ENCODE data around the gene IKBKE. TPM values are rescaled to one million over a fixed set of nuclear protein-coding genes. Genes with fewer than 3 reads are reported as not detected.

The IKBKE gene
- total and polyA plus RNA-seq, 10 of the 15 experiments (the other 5 are each of a cell fraction or from before 2014, with no cell fraction given): 12.8 to 35.1 (median 23.1) TPM

DNA sequence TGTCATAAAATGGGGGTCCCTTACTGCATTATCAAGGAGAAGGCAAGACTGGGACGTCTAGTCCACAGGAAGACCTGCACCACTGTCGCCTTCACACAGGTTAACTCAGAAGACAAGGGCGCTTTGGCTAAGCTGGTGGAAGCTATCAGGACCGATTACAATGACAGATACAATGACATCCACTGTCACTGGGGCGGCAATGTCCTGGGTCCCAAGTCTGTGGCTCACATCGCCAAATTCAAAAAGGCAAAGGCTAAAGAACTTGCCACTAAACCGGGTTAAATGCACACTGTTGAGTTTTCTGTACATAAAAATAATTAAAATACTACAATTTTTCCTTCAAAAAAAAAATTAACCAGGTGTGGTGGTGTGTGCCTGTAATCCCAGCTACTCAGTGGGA, 59.1 kb downstream of the IKBKE start:
- H3K36me3 ChIP-seq (ENCODE audit: control insufficient read depth in 2 of 2, insufficient read depth in 2 of 2, low read length in 1 of 2): no peaks in the 10 kb centered on the region; a peak in 1 of 4 replicates
- DNase-seq (ENCODE audit: low read depth, low spot score) (no peak), FAIRE-seq (no peak), ATAC-seq (no peak)
- no peaks in the 10 kb centered on the region for H3K9me3 ChIP-seq (replicated peaks; ENCODE audit: control insufficient read depth, insufficient read depth, low read length)
- CTCF ChIA-PET: interaction anchor here (1.6 kb wide), 1 partner anchor 48 kb away, joined by 3 read pairs; no protein-coding TSS in a partner anchor
- SMC1A ChIA-PET (ENCODE audit: uncharacterized antibody, unreplicated experiment): no interaction called here
- no peak overlapping the region for H3K4me2 ChIP-seq (ENCODE audit: control insufficient read depth, insufficient read depth)
- H3K4me1 ChIP-seq (ENCODE audit: control insufficient read depth, insufficient read depth, low read length): no peaks in the 10 kb centered on the region
- no peaks in the 10 kb centered on the region for H3K79me2 ChIP-seq (ENCODE audit: control insufficient read depth, insufficient read depth, low read length)
- in situ Hi-C loops (cut with MboI): no loop called here
- no peaks in the 10 kb centered on the region for H4K20me1 ChIP-seq (ENCODE audit: control insufficient read depth, insufficient read depth)
- no peak overlapping the region for H3K9ac ChIP-seq (ENCODE audit: control insufficient read depth, insufficient read depth, low read length)
- 42% methylated on average over 7 of the region's 7 CpGs for WGBS (ENCODE audit: insufficient coverage, insufficient replicate concordance, low lambda C conversion rate, missing lambda C conversion rate)
- no peak overlapping the region for H3K27ac ChIP-seq (ENCODE audit: control insufficient read depth, insufficient read depth)
- no peaks in the 10 kb centered on the region for H3K27me3 ChIP-seq (replicated peaks in 1 of 2; ENCODE audit: control insufficient read depth in 2 of 2, insufficient read depth in 2 of 2, low read length in 1 of 2)
- intact Hi-C loops (cut with micrococcal nuclease; ENCODE audit: unreplicated experiment): no loop called here
- no peak overlapping the region for H2AFZ ChIP-seq (ENCODE audit: control insufficient read depth, low read depth, low read length)
- BruUV-seq (replicated peaks): no TSS peak
- RAD21 ChIA-PET (ENCODE audit: unreplicated experiment): no interaction called here
- no peak overlapping the region for H3K4me3 ChIP-seq
- POLR2A ChIA-PET: no interaction called here
- TF ChIP-seq SMAD5 (IDR thresholded peaks at IDR 0.05; ENCODE audit: low read depth): no peak
- no peak for TF ChIP-seq SIX5 (IDR thresholded peaks at IDR 0.05; ENCODE audit: low read depth, low read length, severe bottlenecking)
- no peak for TF ChIP-seq HDGF (IDR thresholded peaks at IDR 0.05)
- TF ChIP-seq SP1 (IDR thresholded peaks at IDR 0.05; ENCODE audit: low read depth, low read length): no peak
- no peak for TF ChIP-seq EP300 (IDR thresholded peaks at IDR 0.05; ENCODE audit: borderline replicate concordance in 1 of 2, control insufficient read depth in 1 of 2, low read depth in 2 of 2, low read length in 2 of 2)
- TF ChIP-seq GABPA (IDR thresholded peaks at IDR 0.05; ENCODE audit: low read depth): no peak
- TF ChIP-seq SIN3A (IDR thresholded peaks at IDR 0.05; ENCODE audit: low read depth, low read length): no peak
- no peak for TF ChIP-seq PAX8 (IDR thresholded peaks at IDR 0.05)
- TF ChIP-seq, protein P1, sequence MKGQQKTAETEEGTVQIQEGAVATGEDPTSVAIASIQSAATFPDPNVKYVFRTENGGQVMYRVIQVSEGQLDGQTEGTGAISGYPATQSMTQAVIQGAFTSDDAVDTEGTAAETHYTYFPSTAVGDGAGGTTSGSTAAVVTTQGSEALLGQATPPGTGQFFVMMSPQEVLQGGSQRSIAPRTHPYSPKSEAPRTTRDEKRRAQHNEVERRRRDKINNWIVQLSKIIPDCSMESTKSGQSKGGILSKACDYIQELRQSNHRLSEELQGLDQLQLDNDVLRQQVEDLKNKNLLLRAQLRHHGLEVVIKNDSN (IDR thresholded peaks at IDR 0.05; ENCODE audit: borderline replicate concordance, extremely low read length, insufficient read depth, low read depth, low read length): no peak
- TF ChIP-seq MTA3 (IDR thresholded peaks at IDR 0.05; ENCODE audit: borderline replicate concordance, low read length): no peak
- TF ChIP-seq, protein P2, sequence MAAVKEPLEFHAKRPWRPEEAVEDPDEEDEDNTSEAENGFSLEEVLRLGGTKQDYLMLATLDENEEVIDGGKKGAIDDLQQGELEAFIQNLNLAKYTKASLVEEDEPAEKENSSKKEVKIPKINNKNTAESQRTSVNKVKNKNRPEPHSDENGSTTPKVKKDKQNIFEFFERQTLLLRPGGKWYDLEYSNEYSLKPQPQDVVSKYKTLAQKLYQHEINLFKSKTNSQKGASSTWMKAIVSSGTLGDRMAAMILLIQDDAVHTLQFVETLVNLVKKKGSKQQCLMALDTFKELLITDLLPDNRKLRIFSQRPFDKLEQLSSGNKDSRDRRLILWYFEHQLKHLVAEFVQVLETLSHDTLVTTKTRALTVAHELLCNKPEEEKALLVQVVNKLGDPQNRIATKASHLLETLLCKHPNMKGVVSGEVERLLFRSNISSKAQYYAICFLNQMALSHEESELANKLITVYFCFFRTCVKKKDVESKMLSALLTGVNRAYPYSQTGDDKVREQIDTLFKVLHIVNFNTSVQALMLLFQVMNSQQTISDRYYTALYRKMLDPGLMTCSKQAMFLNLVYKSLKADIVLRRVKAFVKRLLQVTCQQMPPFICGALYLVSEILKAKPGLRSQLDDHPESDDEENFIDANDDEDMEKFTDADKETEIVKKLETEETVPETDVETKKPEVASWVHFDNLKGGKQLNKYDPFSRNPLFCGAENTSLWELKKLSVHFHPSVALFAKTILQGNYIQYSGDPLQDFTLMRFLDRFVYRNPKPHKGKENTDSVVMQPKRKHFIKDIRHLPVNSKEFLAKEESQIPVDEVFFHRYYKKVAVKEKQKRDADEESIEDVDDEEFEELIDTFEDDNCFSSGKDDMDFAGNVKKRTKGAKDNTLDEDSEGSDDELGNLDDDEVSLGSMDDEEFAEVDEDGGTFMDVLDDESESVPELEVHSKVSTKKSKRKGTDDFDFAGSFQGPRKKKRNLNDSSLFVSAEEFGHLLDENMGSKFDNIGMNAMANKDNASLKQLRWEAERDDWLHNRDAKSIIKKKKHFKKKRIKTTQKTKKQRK (IDR thresholded peaks at IDR 0.05; ENCODE audit: low read depth, low read length): no peak
- TF ChIP-seq, protein P3, sequence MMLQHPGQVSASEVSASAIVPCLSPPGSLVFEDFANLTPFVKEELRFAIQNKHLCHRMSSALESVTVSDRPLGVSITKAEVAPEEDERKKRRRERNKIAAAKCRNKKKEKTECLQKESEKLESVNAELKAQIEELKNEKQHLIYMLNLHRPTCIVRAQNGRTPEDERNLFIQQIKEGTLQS (IDR thresholded peaks at IDR 0.05; ENCODE audit: borderline replicate concordance, extremely low read depth, low read depth, low read length): no peak
- TF ChIP-seq, protein P4, sequence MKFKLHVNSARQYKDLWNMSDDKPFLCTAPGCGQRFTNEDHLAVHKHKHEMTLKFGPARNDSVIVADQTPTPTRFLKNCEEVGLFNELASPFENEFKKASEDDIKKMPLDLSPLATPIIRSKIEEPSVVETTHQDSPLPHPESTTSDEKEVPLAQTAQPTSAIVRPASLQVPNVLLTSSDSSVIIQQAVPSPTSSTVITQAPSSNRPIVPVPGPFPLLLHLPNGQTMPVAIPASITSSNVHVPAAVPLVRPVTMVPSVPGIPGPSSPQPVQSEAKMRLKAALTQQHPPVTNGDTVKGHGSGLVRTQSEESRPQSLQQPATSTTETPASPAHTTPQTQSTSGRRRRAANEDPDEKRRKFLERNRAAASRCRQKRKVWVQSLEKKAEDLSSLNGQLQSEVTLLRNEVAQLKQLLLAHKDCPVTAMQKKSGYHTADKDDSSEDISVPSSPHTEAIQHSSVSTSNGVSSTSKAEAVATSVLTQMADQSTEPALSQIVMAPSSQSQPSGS (IDR thresholded peaks at IDR 0.05; ENCODE audit: low read length): no peak
- TF ChIP-seq, protein P5, sequence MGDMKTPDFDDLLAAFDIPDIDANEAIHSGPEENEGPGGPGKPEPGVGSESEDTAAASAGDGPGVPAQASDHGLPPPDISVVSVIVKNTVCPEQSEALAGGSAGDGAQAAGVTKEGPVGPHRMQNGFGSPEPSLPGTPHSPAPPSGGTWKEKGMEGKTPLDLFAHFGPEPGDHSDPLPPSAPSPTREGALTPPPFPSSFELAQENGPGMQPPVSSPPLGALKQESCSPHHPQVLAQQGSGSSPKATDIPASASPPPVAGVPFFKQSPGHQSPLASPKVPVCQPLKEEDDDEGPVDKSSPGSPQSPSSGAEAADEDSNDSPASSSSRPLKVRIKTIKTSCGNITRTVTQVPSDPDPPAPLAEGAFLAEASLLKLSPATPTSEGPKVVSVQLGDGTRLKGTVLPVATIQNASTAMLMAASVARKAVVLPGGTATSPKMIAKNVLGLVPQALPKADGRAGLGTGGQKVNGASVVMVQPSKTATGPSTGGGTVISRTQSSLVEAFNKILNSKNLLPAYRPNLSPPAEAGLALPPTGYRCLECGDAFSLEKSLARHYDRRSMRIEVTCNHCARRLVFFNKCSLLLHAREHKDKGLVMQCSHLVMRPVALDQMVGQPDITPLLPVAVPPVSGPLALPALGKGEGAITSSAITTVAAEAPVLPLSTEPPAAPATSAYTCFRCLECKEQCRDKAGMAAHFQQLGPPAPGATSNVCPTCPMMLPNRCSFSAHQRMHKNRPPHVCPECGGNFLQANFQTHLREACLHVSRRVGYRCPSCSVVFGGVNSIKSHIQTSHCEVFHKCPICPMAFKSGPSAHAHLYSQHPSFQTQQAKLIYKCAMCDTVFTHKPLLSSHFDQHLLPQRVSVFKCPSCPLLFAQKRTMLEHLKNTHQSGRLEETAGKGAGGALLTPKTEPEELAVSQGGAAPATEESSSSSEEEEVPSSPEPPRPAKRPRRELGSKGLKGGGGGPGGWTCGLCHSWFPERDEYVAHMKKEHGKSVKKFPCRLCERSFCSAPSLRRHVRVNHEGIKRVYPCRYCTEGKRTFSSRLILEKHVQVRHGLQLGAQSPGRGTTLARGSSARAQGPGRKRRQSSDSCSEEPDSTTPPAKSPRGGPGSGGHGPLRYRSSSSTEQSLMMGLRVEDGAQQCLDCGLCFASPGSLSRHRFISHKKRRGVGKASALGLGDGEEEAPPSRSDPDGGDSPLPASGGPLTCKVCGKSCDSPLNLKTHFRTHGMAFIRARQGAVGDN (IDR thresholded peaks at IDR 0.05): no peak
- no peak for TF ChIP-seq RB1 (IDR thresholded peaks at IDR 0.05; ENCODE audit: borderline replicate concordance)

Measured in GM12878 (cell line).